Measurements from ENCODE around the gene OR2L3.

GRCh38 chr1:248054671-248055070, 8.0 kb downstream of the OR2L3 start:
- TF ChIP-seq FOXM1 (IDR thresholded peaks at IDR 0.05; ENCODE audit: borderline replicate concordance) = no peak
- TF ChIP-seq SP1 (IDR thresholded peaks at IDR 0.05) = no peak
- no peak for TF ChIP-seq BHLHE40 (IDR thresholded peaks at IDR 0.05; ENCODE audit: borderline replicate concordance)
- no peak for TF ChIP-seq L3MBTL2 (conservative IDR thresholded peaks at IDR 0.05)
- no peak for TF ChIP-seq HDGF (IDR thresholded peaks at IDR 0.05; ENCODE audit: borderline replicate concordance)
- no peak for TF ChIP-seq ELF4 (IDR thresholded peaks at IDR 0.05)
- TF ChIP-seq TARDBP (IDR thresholded peaks at IDR 0.05) = no peak
- no peak for TF ChIP-seq ZNF384 (IDR thresholded peaks at IDR 0.05)
